Measurements from ENCODE around the gene RPS6KA3.
A peak's percentile ranks its signal among the peaks of the same experiment; 100 is the strongest.

Gene RPS6KA3

GRCh38 chrX:20118065-20118824, 148.5 kb downstream of the RPS6KA3 start:
- Histone ChIP-seq H3K36me3 (ENCODE audit: low read depth) (no peaks in the 10 kb centered on the region), H3K9me3 (ENCODE audit: severe bottlenecking) (no peaks in the 10 kb centered on the region), H3K27me3 (ENCODE audit: insufficient read depth, poor library complexity, severe bottlenecking) (no peaks in the 10 kb centered on the region), H3K27ac (ENCODE audit: poor library complexity, severe bottlenecking) (no peak overlapping the region), H3K4me3 (ENCODE audit: severe bottlenecking) (no peak overlapping the region), H3K4me1 (ENCODE audit: insufficient read depth, poor library complexity, severe bottlenecking) (no peaks in the 10 kb centered on the region)
- no peak for ATAC-seq (ENCODE audit: low read depth)
- no peak for TF ChIP-seq CTCF (IDR thresholded peaks at IDR 0.05; ENCODE audit: poor library complexity, severe bottlenecking)
- no peak for DNase-seq (ENCODE audit: low spot score)

- Histone ChIP-seq H3K27ac (ENCODE audit: poor library complexity, severe bottlenecking) (no peak within 1 kb of the TSS), H3K36me3 (ENCODE audit: low read depth) (no peaks in the 10 kb centered on the region), H3K4me3 (ENCODE audit: severe bottlenecking) (peak within 1 kb of the TSS; percentile 35), H3K27me3 (ENCODE audit: insufficient read depth, poor library complexity, severe bottlenecking) (no peaks in the 10 kb centered on the region), H3K4me1 (ENCODE audit: insufficient read depth, poor library complexity, severe bottlenecking) (no peaks in the 10 kb centered on the region), H3K9me3 (ENCODE audit: severe bottlenecking) (no peaks in the 10 kb centered on the region)
- no peak for DNase-seq (ENCODE audit: low spot score)
- TF ChIP-seq CTCF (IDR thresholded peaks at IDR 0.05; ENCODE audit: poor library complexity, severe bottlenecking), result no peak
- ATAC-seq (ENCODE audit: low read depth), result peak; percentile 44; the same call in 2 of the 3 replicates
These were observed 150.0 kb downstream of the RPS6KA3 start, which contains the start of gene MAP7D2 for GRCh38 chrX:20116577-20117240. MAP7D2 (minus strand) TSS chrX:20116907; CDS start chrX:20116879, 28 bp downstream.

- H3K4me3 ChIP-seq (ENCODE audit: severe bottlenecking), result peak overlapping the region; percentile 35
- DNase-seq (ENCODE audit: low spot score) (no peak), ATAC-seq (ENCODE audit: low read depth) (peak; percentile 27; the same call in 1 of the 3 replicates)
- no peaks in the 10 kb centered on the region for H3K9me3 ChIP-seq (ENCODE audit: severe bottlenecking)
- no peaks in the 10 kb centered on the region for H3K4me1 ChIP-seq (ENCODE audit: insufficient read depth, poor library complexity, severe bottlenecking)
- H3K27me3 ChIP-seq (ENCODE audit: insufficient read depth, poor library complexity, severe bottlenecking), result no peaks in the 10 kb centered on the region
- no peak for TF ChIP-seq CTCF (IDR thresholded peaks at IDR 0.05; ENCODE audit: poor library complexity, severe bottlenecking)
- H3K27ac ChIP-seq (ENCODE audit: poor library complexity, severe bottlenecking), result no peak overlapping the region
- H3K36me3 ChIP-seq (ENCODE audit: low read depth), result no peaks in the 10 kb centered on the region
These were observed 150.6 kb downstream of the RPS6KA3 start for GRCh38 chrX:20116087-20116576.

GRCh38 chrX:20112022-20112774, 154.5 kb downstream of the RPS6KA3 start:
- H3K4me3 ChIP-seq (ENCODE audit: severe bottlenecking), result no peak overlapping the region
- TF ChIP-seq CTCF (IDR thresholded peaks at IDR 0.05; ENCODE audit: poor library complexity, severe bottlenecking), result no peak
- DNase-seq (ENCODE audit: low spot score), result no peak
- H3K4me1 ChIP-seq (ENCODE audit: insufficient read depth, poor library complexity, severe bottlenecking), result no peaks in the 10 kb centered on the region
- no peak for ATAC-seq (ENCODE audit: low read depth)
- no peak overlapping the region for H3K27ac ChIP-seq (ENCODE audit: poor library complexity, severe bottlenecking)
- no peaks in the 10 kb centered on the region for H3K36me3 ChIP-seq (ENCODE audit: low read depth)
- no peaks in the 10 kb centered on the region for H3K9me3 ChIP-seq (ENCODE audit: severe bottlenecking)
- no peaks in the 10 kb centered on the region for H3K27me3 ChIP-seq (ENCODE audit: insufficient read depth, poor library complexity, severe bottlenecking)
